GM18511 (cell line): Measurements from ENCODE around the gene FNTB.

Experiments
- ATAC-seq: cut with Tn5 transposase; IDR thresholded peaks from one replicate; pipeline ENCODE4 v1.9.1; 2021; ENCODE audit warnings: mild to moderate bottlenecking, moderate library complexity; ENCODE audit not compliant: unreplicated experiment

FNTB gene

GRCh38 chr14:64952598-64953309, 33.9 kb upstream of the FNTB start:
- peak; percentile 76 for ATAC-seq

GRCh38 chr14:64953310-64953654, 33.4 kb upstream of the FNTB start:
- ATAC-seq = no peak

GRCh38 chr14:64953661-64954060, 33.0 kb upstream of the FNTB start:
- ATAC-seq = no peak

- no peak for ATAC-seq
Measured at GRCh38 chr14:64954491-64955240, 32.0 kb upstream of the FNTB start.

- ATAC-seq = no peak
Measured at GRCh38 chr14:64955297-64955696, 31.4 kb upstream of the FNTB start.

GRCh38 chr14:64956697-64957406, 29.8 kb upstream of the FNTB start:
- ATAC-seq = no peak

- ATAC-seq = no peak
Measured at GRCh38 chr14:64958201-64958600, 28.5 kb upstream of the FNTB start.

GRCh38 chr14:64958743-64959142, 28.0 kb upstream of the FNTB start:
- no peak for ATAC-seq

- ATAC-seq = no peak
Measured at GRCh38 chr14:64960762-64961276, 25.9 kb upstream of the FNTB start.

GRCh38 chr14:64963611-64964010, 23.1 kb upstream of the FNTB start:
- ATAC-seq = no peak

GRCh38 chr14:64965356-64966000, 21.2 kb upstream of the FNTB start:
- no peak for ATAC-seq

- no peak for ATAC-seq
Measured at GRCh38 chr14:64966976-64967375, 19.7 kb upstream of the FNTB start.

GRCh38 chr14:64968167-64968566, 18.5 kb upstream of the FNTB start:
- no peak for ATAC-seq

GRCh38 chr14:64968651-64969050, 18.0 kb upstream of the FNTB start:
- ATAC-seq = no peak

- ATAC-seq = no peak
Measured at GRCh38 chr14:64970041-64970440, 16.7 kb upstream of the FNTB start.

GRCh38 chr14:64970776-64971477, 15.8 kb upstream of the FNTB start:
- ATAC-seq = no peak

- ATAC-seq = no peak
Measured at GRCh38 chr14:64971491-64971942, 15.2 kb upstream of the FNTB start.

GRCh38 chr14:64971943-64972791, 14.5 kb upstream of the FNTB start, which contains the start of gene RAB15:
RAB15 (minus strand) TSS chr14:64972336; CDS start chr14:64972076, 260 bp downstream.
- ATAC-seq = no peak

- no peak for ATAC-seq
Measured at GRCh38 chr14:64973026-64973442, 13.7 kb upstream of the FNTB start.
